ENCODE measurements around the gene TMEM184B. TPM values are rescaled to one million over a fixed set of nuclear protein-coding genes. Genes with fewer than 3 reads are reported as not detected.
A peak's percentile ranks its signal among the peaks of the same experiment; 100 is the strongest.

Gene TMEM184B
- polyA plus RNA-seq, 1 donor (not counting 4 experiments of a cell fraction or from before 2014, with no cell fraction given): 18.8 TPM

GRCh38 chr22:38184788-38185187, 88.0 kb downstream of the TMEM184B start:
- H3K27me3 ChIP-seq (ENCODE audit: control insufficient read depth, extremely low read depth, insufficient read depth, low read length): no peaks in the 10 kb centered on the region
- no peak overlapping the region for H2AFZ ChIP-seq (ENCODE audit: control insufficient read depth, low read length)
- no peaks in the 10 kb centered on the region for H3K36me3 ChIP-seq (ENCODE audit: control insufficient read depth in 2 of 2, extremely low read depth in 1 of 2, insufficient read depth in 2 of 2, low read length in 2 of 2)
- no peak overlapping the region for H3K27ac ChIP-seq (ENCODE audit: control insufficient read depth, insufficient read depth, low read length)
- H3K4me1 ChIP-seq (ENCODE audit: control insufficient read depth, extremely low read depth, insufficient read depth, low read length): peaks cover 28% of the 10 kb centered on the region
- no peaks in the 10 kb centered on the region for H4K20me1 ChIP-seq (ENCODE audit: control insufficient read depth, extremely low read depth, insufficient read depth, low read length)
- TF ChIP-seq CTCF (optimal IDR thresholded peaks at IDR 0.05 in 1 of 3, IDR thresholded peaks at IDR 0.05 in 1 of 3, conservative IDR thresholded peaks at IDR 0.05 in 1 of 3; ENCODE audit: extremely low read depth in 1 of 3, insufficient read depth in 2 of 3, low read length in 3 of 3) (no peak), EZH2 (IDR thresholded peaks at IDR 0.05; ENCODE audit: low read length) (no peak)
- FAIRE-seq: no peak
- no peak overlapping the region for H3K9ac ChIP-seq (ENCODE audit: control insufficient read depth, extremely low read depth, insufficient read depth, low read length)
- H3K4me2 ChIP-seq (ENCODE audit: control insufficient read depth, extremely low read depth, insufficient read depth, low read depth, low read length): no peak overlapping the region
- no peaks in the 10 kb centered on the region for H3K9me1 ChIP-seq (ENCODE audit: control insufficient read depth, extremely low read depth, insufficient read depth, low read length)
- H3K9me3 ChIP-seq (ENCODE audit: control insufficient read depth, low read depth, low read length): no peaks in the 10 kb centered on the region
- H3K4me3 ChIP-seq (ENCODE audit: control insufficient read depth in 2 of 3, extremely low read depth in 1 of 3, insufficient read depth in 2 of 3, low read depth in 1 of 3, low read length in 3 of 3): no peak overlapping the region
- dilution Hi-C loops (cut with MboI; ENCODE audit: extremely low pct_ligation_motif_present, low sequenced_read_pairs): no loop called here
- H3K79me2 ChIP-seq (ENCODE audit: control insufficient read depth, insufficient read depth, low read length): no peaks in the 10 kb centered on the region
- DNase-seq (ENCODE audit: low read depth, low spot score): no peak

- no peaks in the 10 kb centered on the region for H3K9me3 ChIP-seq (ENCODE audit: control insufficient read depth, low read depth, low read length)
- peaks cover 47% of the 10 kb centered on the region for H3K4me1 ChIP-seq (ENCODE audit: control insufficient read depth, extremely low read depth, insufficient read depth, low read length)
Measured at GRCh38 chr22:38181453-38182200, 91.2 kb downstream of the TMEM184B start, which contains the start of gene PLA2G6. Gene PLA2G6, minus strand, starts transcription at chr22:38181830. Its CDS starts 12,404 bp downstream, at chr22:38169426.

More at GRCh38 chr22:38181453-38182200, 91.2 kb downstream of the TMEM184B start, which contains the start of gene PLA2G6:
- H3K9ac ChIP-seq (ENCODE audit: control insufficient read depth, extremely low read depth, insufficient read depth, low read length): peak within 1 kb of the TSS; percentile 99
- peak within 1 kb of the TSS; percentile 100 for H3K27ac ChIP-seq (ENCODE audit: control insufficient read depth, insufficient read depth, low read length)
- H3K27me3 ChIP-seq (ENCODE audit: control insufficient read depth, extremely low read depth, insufficient read depth, low read length): no peaks in the 10 kb centered on the region
- no peak for TF ChIP-seq EZH2 (IDR thresholded peaks at IDR 0.05; ENCODE audit: low read length)
- no peak for TF ChIP-seq CTCF (optimal IDR thresholded peaks at IDR 0.05 in 1 of 3, IDR thresholded peaks at IDR 0.05 in 1 of 3, conservative IDR thresholded peaks at IDR 0.05 in 1 of 3; ENCODE audit: extremely low read depth in 1 of 3, insufficient read depth in 2 of 3, low read length in 3 of 3)
- no peak for FAIRE-seq
- no peaks in the 10 kb centered on the region for H4K20me1 ChIP-seq (ENCODE audit: control insufficient read depth, extremely low read depth, insufficient read depth, low read length)
- peak within 1 kb of the TSS; percentile 86 for H2AFZ ChIP-seq (ENCODE audit: control insufficient read depth, low read length)
- H3K36me3 ChIP-seq (ENCODE audit: control insufficient read depth in 2 of 2, extremely low read depth in 1 of 2, insufficient read depth in 2 of 2, low read length in 2 of 2): no peaks in the 10 kb centered on the region
- peak within 1 kb of the TSS; percentile 49 to 96 (median 69) for H3K4me3 ChIP-seq (ENCODE audit: control insufficient read depth in 2 of 3, extremely low read depth in 1 of 3, insufficient read depth in 2 of 3, low read depth in 1 of 3, low read length in 3 of 3)
- H3K79me2 ChIP-seq (ENCODE audit: control insufficient read depth, insufficient read depth, low read length): no peaks in the 10 kb centered on the region
- peak within 1 kb of the TSS; percentile 100 for H3K4me2 ChIP-seq (ENCODE audit: control insufficient read depth, extremely low read depth, insufficient read depth, low read depth, low read length)
- peak; percentile 90 for DNase-seq (ENCODE audit: low read depth, low spot score)
- no peaks in the 10 kb centered on the region for H3K9me1 ChIP-seq (ENCODE audit: control insufficient read depth, extremely low read depth, insufficient read depth, low read length)
- dilution Hi-C loops (cut with MboI; ENCODE audit: extremely low pct_ligation_motif_present, low sequenced_read_pairs): no loop called here

All from keratinocyte (primary cell).